Measurements from ENCODE around the gene GJC2.

DNA sequence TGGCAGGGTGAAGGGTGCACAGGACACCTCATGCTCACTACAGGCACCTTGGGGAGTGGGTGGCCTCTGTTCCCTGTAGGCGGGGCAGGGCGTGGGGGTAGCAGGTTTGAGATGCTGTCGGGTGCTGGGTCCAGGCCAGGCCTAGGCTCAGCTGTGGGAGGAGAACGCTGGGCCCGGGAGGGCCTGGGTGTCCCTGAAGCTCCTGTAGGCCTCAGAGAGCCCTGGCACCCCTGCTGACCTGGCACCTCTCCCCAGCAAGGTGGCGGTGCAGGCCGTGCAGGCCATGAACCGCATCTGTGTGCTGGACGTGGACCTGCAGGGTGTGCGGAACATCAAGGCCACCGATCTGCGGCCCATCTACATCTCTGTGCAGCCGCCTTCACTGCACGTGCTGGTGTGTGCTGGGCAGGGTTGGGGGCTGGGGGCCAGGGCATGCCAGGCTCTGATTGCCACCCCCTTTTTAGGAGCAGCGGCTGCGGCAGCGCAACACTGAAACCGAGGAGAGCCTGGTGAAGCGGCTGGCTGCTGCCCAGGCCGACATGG lies 2.5 kb upstream of the GJC2 start:
- TF ChIP-seq, protein P1, sequence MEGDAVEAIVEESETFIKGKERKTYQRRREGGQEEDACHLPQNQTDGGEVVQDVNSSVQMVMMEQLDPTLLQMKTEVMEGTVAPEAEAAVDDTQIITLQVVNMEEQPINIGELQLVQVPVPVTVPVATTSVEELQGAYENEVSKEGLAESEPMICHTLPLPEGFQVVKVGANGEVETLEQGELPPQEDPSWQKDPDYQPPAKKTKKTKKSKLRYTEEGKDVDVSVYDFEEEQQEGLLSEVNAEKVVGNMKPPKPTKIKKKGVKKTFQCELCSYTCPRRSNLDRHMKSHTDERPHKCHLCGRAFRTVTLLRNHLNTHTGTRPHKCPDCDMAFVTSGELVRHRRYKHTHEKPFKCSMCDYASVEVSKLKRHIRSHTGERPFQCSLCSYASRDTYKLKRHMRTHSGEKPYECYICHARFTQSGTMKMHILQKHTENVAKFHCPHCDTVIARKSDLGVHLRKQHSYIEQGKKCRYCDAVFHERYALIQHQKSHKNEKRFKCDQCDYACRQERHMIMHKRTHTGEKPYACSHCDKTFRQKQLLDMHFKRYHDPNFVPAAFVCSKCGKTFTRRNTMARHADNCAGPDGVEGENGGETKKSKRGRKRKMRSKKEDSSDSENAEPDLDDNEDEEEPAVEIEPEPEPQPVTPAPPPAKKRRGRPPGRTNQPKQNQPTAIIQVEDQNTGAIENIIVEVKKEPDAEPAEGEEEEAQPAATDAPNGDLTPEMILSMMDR (IDR thresholded peaks at IDR 0.05; ENCODE audit: low read depth, low read length) = no peak
- TF ChIP-seq POLR2A (IDR thresholded peaks at IDR 0.05; ENCODE audit: extremely low read depth, insufficient read length) = no peak

Measured in NB4 (cell line).